Psoas muscle (tissue), 7 donors: ENCODE measurements around the gene ITFG1. TPM values are rescaled to one million over a fixed set of nuclear protein-coding genes. Genes with fewer than 3 reads are reported as not detected.

Source experiments
- polyA plus RNA-seq, 3 donors: library from polyadenylated mRNA; stranded (reverse); fragments of 200-250 nt; gene quantifications; one replicate each; pipeline ENCODE4 v1.2.3, GENCODE V29; 2013
- total RNA-seq, 4 donors: library from RNA; stranded (reverse); fragmentation: NEBNext Ultra II Directional in 2 of 4; extraction: Animal tissue kit (Norgen Biotek cat#: 25700) in 2 of 4; gene quantifications; one replicate each; pipeline versions ENCODE4 v1.2.1 to v1.2.4, GENCODE V29; 2021 to 2023
- donor health status: healthy with polysubstance abuse.
- donor health status: DM: no; HTN: no; CAD: no; lungs with moderate emphysema.
- donor health status: Bipolar disorder and iron deficiency.
- donor health status: healthy.
- donor health status: DM: no; HTN: no; CAD: no.
- donor health status: DM: no; HTN: no; CAD: no.
- donor health status: DM: yes; HTN: yes; CAD: no.

Gene ITFG1
- total and polyA plus RNA-seq, 7 donors = 13.0 to 30.3 (median 22.6) TPM

Other genes starting within 250 kb of the ITFG1 start
- gene PHKB, start 268 bp upstream of the ITFG1 start, total RNA-seq = 10 to 100 TPM; 59.7 to 87.7 (median 73.5) TPM
- 10 to 100 TPM; 18.8 to 82.0 (median 31.3) TPM for gene PHKB, start 268 bp upstream of the ITFG1 start, polyA plus RNA-seq